CD14-positive monocyte (primary cell): ENCODE results near the gene ANKRD33. TPM values are rescaled to one million over a fixed set of nuclear protein-coding genes. Genes with fewer than 3 reads are reported as not detected.

Source experiments
- DNase-seq, 3 donors: peaks; one replicate each; pipeline ENCODE4 v3.0.0-alpha.2; 2011 to 2022
- H2AFZ ChIP-seq: 2 replicates; pipeline ENCODE4 v1.6.0; 2012; ENCODE audit warnings: mild to moderate bottlenecking, low read depth, low read length, inconsistent platforms; ENCODE audit not compliant: insufficient read depth, poor library complexity, severe bottlenecking
- H3K27ac ChIP-seq, 2 donors: 1 replicate in 1 of 2; 2 replicates in 1 of 2; pipeline ENCODE4 v1.5.1; 2012 to 2013; ENCODE audit warnings: low read length in 2 of 2, control low read depth in 1 of 2, inconsistent platforms in 1 of 2, low read depth in 1 of 2, mild to moderate bottlenecking in 1 of 2
- H3K27me3 ChIP-seq, 2 donors: one replicate each; pipeline versions ENCODE4 v1.6.0 to v1.6.1; 2011 to 2013; ENCODE audit warnings: low read length in 2 of 2; ENCODE audit not compliant: control insufficient read depth in 2 of 2, insufficient read depth in 2 of 2
- H3K36me3 ChIP-seq, 2 donors: replicated peaks in 1 of 2; 1 replicate in 1 of 2; 2 replicates in 1 of 2; pipeline versions ENCODE4 v1.5.1 to v1.6.1; 2012 to 2013; ENCODE audit warnings: low read length in 2 of 2, control low read depth in 1 of 2, inconsistent platforms in 1 of 2, mild to moderate bottlenecking in 1 of 2; ENCODE audit not compliant: insufficient read depth in 2 of 2, control insufficient read depth in 1 of 2
- H3K4me1 ChIP-seq, 2 donors: 1 replicate in 1 of 2; 2 replicates in 1 of 2; pipeline versions ENCODE4 v1.5.1 to v1.6.1; 2012 to 2013; ENCODE audit warnings: low read length in 2 of 2, control low read depth in 1 of 2, inconsistent platforms in 1 of 2, mild to moderate bottlenecking in 1 of 2, moderate library complexity in 1 of 2; ENCODE audit not compliant: insufficient read depth in 2 of 2, control insufficient read depth in 1 of 2
- H3K4me2 ChIP-seq: replicated peaks from 2 replicates; pipeline ENCODE3; 2012; ENCODE audit warnings: low read length, moderate library complexity, mild to moderate bottlenecking; ENCODE audit not compliant: poor library complexity, severe bottlenecking; ENCODE audit errors: extremely low read depth
- H3K4me3 ChIP-seq, 3 experiments: fragments of 200-600 bp in 1 of 3; sonication (generic) in 1 of 3; replicated peaks in 1 of 3; 1 replicate in 2 of 3; 2 replicates in 1 of 3; pipeline ENCODE4 v1.5.1; 2011 to 2013; ENCODE audit warnings: low read length in 3 of 3, mild to moderate bottlenecking in 3 of 3, control low read depth in 2 of 3, low read depth in 2 of 3, inconsistent platforms in 1 of 3, moderate library complexity in 1 of 3
- H3K79me2 ChIP-seq: 2 replicates; pipeline ENCODE4 v1.6.0; 2012; ENCODE audit warnings: mild to moderate bottlenecking, control low read depth, inconsistent platforms, low read length, moderate library complexity; ENCODE audit not compliant: insufficient read depth
- H3K9ac ChIP-seq: 2 replicates; pipeline ENCODE4 v1.6.0; 2017; ENCODE audit warnings: low read length, mild to moderate bottlenecking; ENCODE audit not compliant: insufficient read depth, poor library complexity, severe bottlenecking
- H3K9me3 ChIP-seq, 2 donors: replicated peaks in 1 of 2; 1 replicate in 1 of 2; 2 replicates in 1 of 2; pipeline versions ENCODE4 v1.5.1 to v1.6.1; 2012 to 2013; ENCODE audit warnings: low read length in 2 of 2, control low read depth in 1 of 2; ENCODE audit not compliant: control insufficient read depth in 1 of 2, insufficient read depth in 1 of 2
- H4K20me1 ChIP-seq: 2 replicates; pipeline ENCODE4 v1.6.0; 2012; ENCODE audit warnings: mild to moderate bottlenecking, low read length, control low read depth, moderate library complexity; ENCODE audit not compliant: insufficient read depth
- H3K27ac Mint-ChIP-seq, 7 donors: one replicate each; pipeline ENCODE4 v1.8.0; 2020; ENCODE audit warnings: mild to moderate bottlenecking in 7 of 7, mixed read lengths in 7 of 7, moderate library complexity in 6 of 7, inconsistent platforms in 2 of 7
- H3K27me3 Mint-ChIP-seq, 3 donors: one replicate each; pipeline ENCODE4 v1.8.0; 2021 to 2022; ENCODE audit warnings: low read depth in 3 of 3, mild to moderate bottlenecking in 3 of 3, mixed read lengths in 3 of 3, moderate library complexity in 3 of 3, inconsistent platforms in 1 of 3
- H3K36me3 Mint-ChIP-seq, 2 donors: one replicate each; pipeline ENCODE4 v1.8.0; 2020; ENCODE audit warnings: mixed read lengths in 2 of 2, inconsistent platforms in 1 of 2, mild to moderate bottlenecking in 1 of 2
- H3K4me1 Mint-ChIP-seq: one replicate; pipeline ENCODE4 v1.8.0; 2020; ENCODE audit warnings: mild to moderate bottlenecking, mixed read lengths
- H3K4me3 Mint-ChIP-seq, 2 donors: one replicate each; pipeline ENCODE4 v1.8.0; 2020; ENCODE audit warnings: mild to moderate bottlenecking in 2 of 2, mixed read lengths in 2 of 2, moderate library complexity in 1 of 2
- H3K9me3 Mint-ChIP-seq, 7 donors: one replicate each; pipeline ENCODE4 v1.8.0; 2020 to 2022; ENCODE audit warnings: mixed read lengths in 7 of 7, mild to moderate bottlenecking in 6 of 7, moderate library complexity in 6 of 7, inconsistent platforms in 2 of 7
- WGBS: methylation state at CpG from one replicate; pipeline ENCODE4 v1.1.5; 2013; ENCODE audit warnings: missing lambda C conversion rate; ENCODE audit not compliant: insufficient coverage; 5-methylcytosine and 5-hydroxymethylcytosine counted together
- intact Hi-C, 2 donors: fragments of 100-400 bp; cut with micrococcal nuclease; formaldehyde crosslinking; loops; one replicate each; pipeline versions ENCODE4 v1.15.0 to v1.15.1; 2023
- polyA plus RNA-seq, 3 donors: library from polyadenylated mRNA; depleted of rRNA in 1 of 3; unstranded in 2 of 3; stranded (reverse) in 1 of 3; fragments of 300-500 nt in 2 of 3; fragments of >200 nt in 1 of 3; fragmentation: Illumina TruSeq in 2 of 3; gene quantifications; 1 replicate in 2 of 3; 2 replicates in 1 of 3; pipeline ENCODE4 v1.2.3, GENCODE V29; 2012 to 2021
- TF ChIP-seq, protein P1 (sequence below): fragments of 200-600 bp; IDR thresholded peaks from one replicate; pipeline ENCODE4 v1.8.0; 2022; ENCODE audit warnings: antibody characterized with exemption, mild to moderate bottlenecking

Gene ANKRD33
- polyA plus RNA-seq, 3 donors, result 0.07 TPM; not detected in 2

DNA sequence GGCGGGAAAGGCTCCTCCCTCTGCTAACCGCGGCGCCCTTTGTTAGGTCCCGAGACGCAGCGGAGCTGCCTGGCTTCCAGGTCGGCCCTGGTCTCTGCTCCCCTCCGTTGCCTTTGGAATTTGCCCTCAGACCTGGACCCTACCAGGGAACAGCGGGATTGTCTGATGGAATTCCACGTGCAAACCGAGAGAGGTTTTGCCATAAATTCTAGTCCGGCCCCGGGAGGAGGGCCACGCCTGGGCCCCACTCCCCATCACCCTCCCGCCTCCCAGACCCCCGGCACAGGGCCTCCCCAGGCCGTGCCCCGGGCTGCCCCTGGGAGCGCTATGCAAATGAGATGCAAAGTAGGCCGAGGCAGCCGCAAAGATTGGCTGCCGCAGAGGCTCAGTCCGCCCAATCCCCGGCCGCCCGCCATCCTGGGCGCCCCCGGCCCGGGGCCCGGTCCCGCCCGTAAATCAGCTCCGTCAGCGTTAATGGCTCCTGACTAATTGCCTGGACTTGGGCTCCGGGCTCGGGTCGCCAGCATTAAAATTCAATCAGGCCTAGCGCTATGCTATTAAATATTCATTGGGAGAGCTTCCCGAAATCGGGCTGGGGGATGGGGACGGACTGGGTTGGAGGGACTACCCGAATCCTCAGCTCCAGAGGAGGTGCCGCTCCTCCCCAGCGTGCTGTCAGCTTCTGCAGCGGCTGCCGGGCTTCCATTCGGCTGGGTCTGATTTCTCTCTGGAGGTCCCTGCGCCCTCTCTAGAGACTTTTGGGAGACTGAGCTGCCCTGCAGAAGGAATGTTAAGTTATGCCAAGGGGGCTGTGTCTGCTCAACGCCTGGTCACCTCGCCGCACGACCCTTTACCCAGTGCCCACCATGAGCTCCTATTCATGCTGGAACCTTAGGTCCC lies 23.7 kb upstream of the ANKRD33 start:
- peak in 2 of 3 donors; percentile 51 to 65 for DNase-seq
- Histone ChIP-seq H3K4me2 (peak overlapping the region; percentile 79), H3K9me3 (no peaks in the 10 kb centered on the region), H3K36me3 (no peaks in the 10 kb centered on the region), H3K79me2 (no peaks in the 10 kb centered on the region), H3K4me3 (peak overlapping the region; percentile 41 to 75 (median 46)), H3K4me1 (peaks cover 31 to 45% of the 10 kb centered on the region in 2 donors), H2AFZ (peak overlapping the region; percentile 83), H3K9ac (peak overlapping the region; percentile 49), H3K27ac (no peak overlapping the region), H3K27me3 (peaks cover 3 to 48% of the 10 kb centered on the region in 2 donors), H4K20me1 (no peaks in the 10 kb centered on the region)
- intact Hi-C loops, result no loop called here
- WGBS, result 11% methylated on average over 49 of the region's 53 CpGs
- H3K36me3 Mint-ChIP-seq, result peaks cover 19 to 22% of the 10 kb centered on the region in 2 donors
- H3K27ac Mint-ChIP-seq, result peak overlapping the region in 1 of 7 donors; percentile 18
- H3K27me3 Mint-ChIP-seq, result peaks cover 51 to 60% (median 56%) of the 10 kb centered on the region in 3 donors
- peaks cover 35% of the 10 kb centered on the region for H3K4me1 Mint-ChIP-seq
- peak overlapping the region; percentile 70 to 87 for H3K4me3 Mint-ChIP-seq
- TF ChIP-seq, protein P1, sequence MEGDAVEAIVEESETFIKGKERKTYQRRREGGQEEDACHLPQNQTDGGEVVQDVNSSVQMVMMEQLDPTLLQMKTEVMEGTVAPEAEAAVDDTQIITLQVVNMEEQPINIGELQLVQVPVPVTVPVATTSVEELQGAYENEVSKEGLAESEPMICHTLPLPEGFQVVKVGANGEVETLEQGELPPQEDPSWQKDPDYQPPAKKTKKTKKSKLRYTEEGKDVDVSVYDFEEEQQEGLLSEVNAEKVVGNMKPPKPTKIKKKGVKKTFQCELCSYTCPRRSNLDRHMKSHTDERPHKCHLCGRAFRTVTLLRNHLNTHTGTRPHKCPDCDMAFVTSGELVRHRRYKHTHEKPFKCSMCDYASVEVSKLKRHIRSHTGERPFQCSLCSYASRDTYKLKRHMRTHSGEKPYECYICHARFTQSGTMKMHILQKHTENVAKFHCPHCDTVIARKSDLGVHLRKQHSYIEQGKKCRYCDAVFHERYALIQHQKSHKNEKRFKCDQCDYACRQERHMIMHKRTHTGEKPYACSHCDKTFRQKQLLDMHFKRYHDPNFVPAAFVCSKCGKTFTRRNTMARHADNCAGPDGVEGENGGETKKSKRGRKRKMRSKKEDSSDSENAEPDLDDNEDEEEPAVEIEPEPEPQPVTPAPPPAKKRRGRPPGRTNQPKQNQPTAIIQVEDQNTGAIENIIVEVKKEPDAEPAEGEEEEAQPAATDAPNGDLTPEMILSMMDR, result no peak
- peaks cover 0 to 9% (median 2%) of the 10 kb centered on the region in 7 donors for H3K9me3 Mint-ChIP-seq

- Mint-ChIP-seq H3K4me1 (peaks cover 42% of the 10 kb centered on the region), H3K27me3 (peaks cover 49 to 66% (median 58%) of the 10 kb centered on the region in 3 donors), H3K27ac (peak overlapping the region in 1 of 7 donors; percentile 63), H3K9me3 (peaks cover 0 to 10% (median 2%) of the 10 kb centered on the region in 7 donors), H3K4me3 (peak overlapping the region; percentile 70 to 85), H3K36me3 (peaks cover 19 to 24% of the 10 kb centered on the region in 2 donors)
- Histone ChIP-seq H3K27ac (no peak overlapping the region), H3K36me3 (no peaks in the 10 kb centered on the region), H3K27me3 (peaks cover 3 to 52% of the 10 kb centered on the region in 2 donors), H2AFZ (peak overlapping the region; percentile 83), H3K4me3 (peak overlapping the region in 1 of 3 experiments; percentile 75), H3K4me1 (peaks cover 40 to 54% of the 10 kb centered on the region in 2 donors), H3K79me2 (no peaks in the 10 kb centered on the region), H4K20me1 (no peaks in the 10 kb centered on the region), H3K9me3 (no peaks in the 10 kb centered on the region), H3K9ac (no peak overlapping the region), H3K4me2 (peak overlapping the region; percentile 79)
- DNase-seq, result no peak
- intact Hi-C loops, result no loop called here
- 98% methylated on average over 5 of the region's 12 CpGs for WGBS
- TF ChIP-seq, protein P1, result no peak
Measured at GRCh38 chr12:51864833-51865670, 22.9 kb upstream of the ANKRD33 start.
